BJ (cell line): ENCODE results near the gene CYP2S1. TPM values are rescaled to one million over a fixed set of nuclear protein-coding genes. Genes with fewer than 3 reads are reported as not detected.

Experiments
- CTCF ChIA-PET: fragments of 350-600 bp; formaldehyde crosslinking; extraction: SDS; loops from one replicate; lab custom pipeline; 2021; ENCODE audit warnings: antibody characterized with exemption, inconsistent platforms; lab: Yijun Ruan, JAX
- POLR2A ChIA-PET: fragments of 300-600 bp; sonication (Branson Sonifier 250); formaldehyde crosslinking; extraction: SDS; loops from one replicate; lab custom pipeline; 2021; ENCODE audit warnings: antibody characterized with exemption; lab: Charles Lee
- DNase-seq: peaks from one replicate; pipeline ENCODE4 v3.0.0-alpha.2; 2011; ENCODE audit warnings: low read depth
- H3K27me3 ChIP-seq: 2 replicates; pipeline ENCODE4 v1.6.0; 2011; ENCODE audit warnings: low read length; ENCODE audit not compliant: control insufficient read depth, insufficient read depth
- H3K36me3 ChIP-seq: 2 replicates; pipeline ENCODE4 v1.5.1; 2011; ENCODE audit warnings: low read length; ENCODE audit not compliant: control insufficient read depth, insufficient read depth
- H3K4me3 ChIP-seq: 2 replicates; pipeline ENCODE4 v1.5.1; 2011; ENCODE audit warnings: low read depth, mild to moderate bottlenecking, control low read depth, low read length
- polyA plus RNA-seq: library from polyadenylated mRNA; depleted of rRNA; stranded (reverse); fragments of >200 nt; gene quantifications from 2 replicates; pipeline ENCODE4 v1.2.3, GENCODE V29; 2011
- TF ChIP-seq, protein P1 (sequence below): IDR thresholded peaks from 2 replicates; pipeline ENCODE4 v1.5.1; 2011; ENCODE audit warnings: low read depth, mild to moderate bottlenecking, control low read depth, inconsistent platforms, low read length, moderate library complexity; ENCODE audit not compliant: insufficient read depth

The CYP2S1 gene
- polyA plus RNA-seq, 1 experiment: 0.27 TPM

DNA sequence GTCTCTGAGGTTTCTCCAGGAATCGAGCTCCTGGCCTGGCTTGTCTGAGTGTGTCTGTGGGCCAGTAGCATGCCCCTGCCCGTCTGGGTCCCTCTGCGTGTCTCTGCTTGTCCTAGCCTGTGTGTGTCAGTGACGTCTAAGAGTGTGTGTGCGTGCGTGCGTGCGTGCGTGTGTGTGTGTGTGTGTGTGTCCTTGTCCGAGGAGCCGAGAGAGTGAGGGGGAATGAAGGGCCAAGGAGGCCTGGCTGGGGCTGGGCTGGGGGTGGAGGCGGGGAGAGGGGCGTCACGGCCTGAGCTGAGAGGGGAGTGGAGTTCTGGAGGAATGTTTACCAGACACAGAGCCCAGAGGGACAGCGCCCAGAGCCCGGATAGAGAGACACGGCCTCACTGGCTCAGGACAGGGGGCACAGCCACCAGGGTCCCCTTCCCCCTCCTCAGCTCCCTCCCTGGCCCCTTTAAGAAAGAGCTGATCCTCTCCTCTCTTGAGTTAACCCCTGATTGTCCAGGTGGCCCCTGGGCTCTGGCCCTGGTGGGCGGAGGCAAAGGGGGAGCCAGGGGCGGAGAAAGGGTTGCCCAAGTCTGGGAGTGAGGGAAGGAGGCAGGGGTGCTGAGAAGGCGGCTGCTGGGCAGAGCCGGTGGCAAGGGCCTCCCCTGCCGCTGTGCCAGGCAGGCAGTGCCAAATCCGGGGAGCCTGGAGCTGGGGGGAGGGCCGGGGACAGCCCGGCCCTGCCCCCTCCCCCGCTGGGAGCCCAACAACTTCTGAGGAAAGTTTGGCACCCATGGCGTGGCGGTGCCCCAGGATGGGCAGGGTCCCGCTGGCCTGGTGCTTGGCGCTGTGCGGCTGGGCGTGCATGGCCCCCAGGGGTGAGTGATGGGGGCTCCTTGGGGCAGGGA, 25.8 kb downstream of the CYP2S1 start, which contains the start of gene AXL:
Gene AXL (plus strand): TSS at position 609 of the 893 bp plus-strand sequence. CDS start 170 bp downstream, at position 779.
- peak; percentile 74 for DNase-seq
- POLR2A ChIA-PET: interaction anchor here (0.6 to 1.2 kb wide), 2 partner anchors 45 to 80 kb away, joined by 6 to 9 read pairs; partner anchors contain the start of gene HNRNPUL1
- TF ChIP-seq, protein P1, sequence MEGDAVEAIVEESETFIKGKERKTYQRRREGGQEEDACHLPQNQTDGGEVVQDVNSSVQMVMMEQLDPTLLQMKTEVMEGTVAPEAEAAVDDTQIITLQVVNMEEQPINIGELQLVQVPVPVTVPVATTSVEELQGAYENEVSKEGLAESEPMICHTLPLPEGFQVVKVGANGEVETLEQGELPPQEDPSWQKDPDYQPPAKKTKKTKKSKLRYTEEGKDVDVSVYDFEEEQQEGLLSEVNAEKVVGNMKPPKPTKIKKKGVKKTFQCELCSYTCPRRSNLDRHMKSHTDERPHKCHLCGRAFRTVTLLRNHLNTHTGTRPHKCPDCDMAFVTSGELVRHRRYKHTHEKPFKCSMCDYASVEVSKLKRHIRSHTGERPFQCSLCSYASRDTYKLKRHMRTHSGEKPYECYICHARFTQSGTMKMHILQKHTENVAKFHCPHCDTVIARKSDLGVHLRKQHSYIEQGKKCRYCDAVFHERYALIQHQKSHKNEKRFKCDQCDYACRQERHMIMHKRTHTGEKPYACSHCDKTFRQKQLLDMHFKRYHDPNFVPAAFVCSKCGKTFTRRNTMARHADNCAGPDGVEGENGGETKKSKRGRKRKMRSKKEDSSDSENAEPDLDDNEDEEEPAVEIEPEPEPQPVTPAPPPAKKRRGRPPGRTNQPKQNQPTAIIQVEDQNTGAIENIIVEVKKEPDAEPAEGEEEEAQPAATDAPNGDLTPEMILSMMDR: no peak

DNA sequence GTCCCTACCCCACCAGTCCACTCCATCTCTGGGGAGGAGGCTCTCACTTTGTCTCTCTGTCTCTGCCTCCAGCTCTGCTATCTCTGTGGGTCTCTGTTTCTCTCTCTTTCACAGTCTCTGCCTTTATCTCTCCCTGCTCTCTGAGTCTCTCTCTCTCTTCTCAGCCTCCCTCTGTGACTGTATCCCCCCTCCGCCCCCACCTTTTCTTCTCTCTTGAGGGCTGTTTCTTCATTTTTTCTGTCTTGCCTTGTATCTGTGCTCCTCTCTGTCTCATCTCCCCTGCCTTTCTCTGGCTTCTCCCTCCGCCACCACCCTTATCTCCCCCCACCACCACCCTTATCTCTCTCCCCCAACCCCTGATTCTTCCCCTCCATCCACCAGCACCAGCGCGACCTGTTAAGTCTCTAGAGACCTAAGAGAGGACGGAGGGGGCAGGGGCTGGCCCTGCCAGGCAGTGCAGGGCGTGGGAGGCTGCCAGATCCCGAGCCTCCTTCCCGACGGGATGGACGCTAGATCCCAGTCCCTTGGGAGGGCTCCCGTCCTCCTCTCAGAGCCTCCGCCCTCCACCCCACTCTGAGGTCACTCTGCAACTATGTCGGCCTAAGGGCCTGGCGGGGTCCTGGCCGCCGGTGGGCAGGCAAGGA, 27.0 kb downstream of the CYP2S1 start:
- DNase-seq: no peak
- TF ChIP-seq, protein P1: no peak
- Histone ChIP-seq H3K27me3 (no peaks in the 10 kb centered on the region), H3K4me3 (peak overlapping the region; percentile 83), H3K36me3 (peaks cover 22% of the 10 kb centered on the region)
- ChIA-PET CTCF (interaction anchor here (1.6 to 2.0 kb wide), 3 partner anchors 14 to 88 kb away, joined by 5 to 10 read pairs (median 8); no protein-coding TSS in a partner anchor), POLR2A (interaction anchor here (0.6 kb wide), 1 partner anchor 32 kb away, joined by 4 read pairs; no protein-coding TSS in a partner anchor)

More for the DNA sequence above, 25.8 kb downstream of the CYP2S1 start, which contains the start of gene AXL:
- Histone ChIP-seq H3K36me3 (peaks cover 16% of the 10 kb centered on the region), H3K27me3 (no peaks in the 10 kb centered on the region), H3K4me3 (peak within 1 kb of the TSS; percentile 83)
- CTCF ChIA-PET: interaction anchor here (0.8 to 2.0 kb wide), 7 partner anchors 10 to 134 kb away, joined by 3 to 8 read pairs (median 3); partner anchors contain the start of gene HNRNPUL1

DNA sequence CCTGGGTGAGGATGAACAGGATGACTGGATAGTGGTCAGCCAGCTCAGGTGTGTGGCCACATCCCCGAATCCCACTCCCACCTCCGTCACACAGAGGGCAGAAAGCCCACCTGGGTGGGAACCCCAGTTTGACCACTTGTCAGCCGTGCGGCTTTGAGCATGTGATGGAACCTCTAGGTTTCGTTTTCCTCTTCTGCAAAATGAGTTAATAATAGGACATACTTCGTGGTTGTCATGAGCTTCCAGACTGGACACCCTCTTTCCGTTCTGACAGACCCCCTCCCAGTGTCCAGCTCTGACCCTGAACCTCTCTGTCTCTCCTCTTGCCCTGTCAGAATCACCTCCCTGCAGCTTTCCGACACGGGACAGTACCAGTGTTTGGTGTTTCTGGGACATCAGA, 27.8 kb downstream of the CYP2S1 start:
- POLR2A ChIA-PET: interaction anchor here (0.6 kb wide), 1 partner anchor 31 kb away, joined by 4 read pairs; no protein-coding TSS in a partner anchor

DNA sequence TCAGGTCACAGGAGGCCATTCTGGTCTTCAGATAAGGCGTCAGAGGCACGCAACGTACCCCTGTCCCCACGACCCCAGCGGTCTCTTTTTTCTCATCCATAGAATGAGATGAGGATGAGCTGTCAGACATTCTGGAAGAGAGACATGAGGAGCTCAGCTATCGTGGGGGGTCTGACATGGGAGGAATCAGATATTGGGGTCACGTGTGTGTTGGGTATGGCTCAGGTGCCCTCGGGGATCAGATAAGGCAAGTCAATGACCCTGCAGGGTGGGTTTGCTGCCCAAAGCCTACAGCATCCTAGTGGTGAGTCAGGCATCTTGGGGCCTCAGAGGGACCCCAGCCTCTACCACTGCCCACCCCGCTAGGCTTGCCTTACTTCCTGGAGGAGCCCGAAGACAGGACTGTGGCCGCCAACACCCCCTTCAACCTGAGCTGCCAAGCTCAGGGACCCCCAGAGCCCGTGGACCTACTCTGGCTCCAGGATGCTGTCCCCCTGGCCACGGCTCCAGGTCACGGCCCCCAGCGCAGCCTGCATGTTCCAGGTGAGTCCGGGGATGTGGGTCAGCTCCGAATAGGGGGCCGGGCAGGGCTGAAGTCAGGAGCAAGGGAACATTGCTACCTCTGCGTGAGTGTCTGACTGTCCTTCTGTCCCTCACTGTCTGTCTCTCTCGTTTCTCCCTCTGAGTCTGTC, 28.6 kb downstream of the CYP2S1 start:
- no peak for DNase-seq
- Histone ChIP-seq H3K4me3 (peak overlapping the region; percentile 83), H3K27me3 (no peaks in the 10 kb centered on the region), H3K36me3 (peaks cover 26% of the 10 kb centered on the region)
- CTCF ChIA-PET: interaction anchor here (0.9 to 1.6 kb wide), 2 partner anchors 17 to 87 kb away, joined by 4 to 10 read pairs; no protein-coding TSS in a partner anchor
- TF ChIP-seq, protein P1: no peak
- POLR2A ChIA-PET: no interaction called here

More for the DNA sequence above, 27.8 kb downstream of the CYP2S1 start:
- Histone ChIP-seq H3K36me3 (peaks cover 25% of the 10 kb centered on the region), H3K4me3 (peak overlapping the region; percentile 83), H3K27me3 (no peaks in the 10 kb centered on the region)
- no peak for DNase-seq
- CTCF ChIA-PET: interaction anchor here (1.6 kb wide), 1 partner anchor 88 kb away, joined by 10 read pairs; no protein-coding TSS in a partner anchor
- TF ChIP-seq, protein P1: no peak
